SK-N-SH (cell line): ENCODE results near the gene CMC1. TPM values are rescaled to one million over a fixed set of nuclear protein-coding genes. Genes with fewer than 3 reads are reported as not detected.

Experiments used
- CTCF ChIA-PET: fragments of 300-600, 350-600 bp; formaldehyde crosslinking; extraction: SDS; loops from one replicate; lab custom pipeline; 2021; lab: Yijun Ruan, JAX
- POLR2A ChIA-PET: fragments of 350-600 bp; sonication (Branson Sonifier 250); formaldehyde crosslinking; extraction: SDS; loops from one replicate; lab custom pipeline; 2020; ENCODE audit warnings: antibody characterized with exemption, inconsistent platforms; lab: Yijun Ruan, JAX
- DNase-seq: peaks from one replicate; pipeline ENCODE4 v3.0.0; 2012
- H2AFZ ChIP-seq: fragments of 200-600 bp; sonication (generic); 2 replicates; pipeline ENCODE4 v1.8.1; 2016; ENCODE audit warnings: antibody characterized with exemption, mild to moderate bottlenecking, low read depth
- H3F3A ChIP-seq: fragments of 200-600 bp; sonication (generic); replicated peaks from 2 replicates; pipeline ENCODE3; 2016; ENCODE audit warnings: antibody characterized with exemption, mild to moderate bottlenecking; ENCODE audit not compliant: insufficient read depth
- H3K27ac ChIP-seq, 2 experiments: fragments of 200-500 bp in 1 of 2; fragments of 200-600 bp in 1 of 2; sonication (Bioruptor generic) in 1 of 2; sonication (generic), shearing (Covaris generic) in 1 of 2; 2 replicates each; pipeline versions ENCODE4 v1.5.1 to v1.6.1; 2014 to 2016; ENCODE audit warnings: low read depth in 2 of 2, inconsistent platforms in 1 of 2, low read length in 1 of 2, mild to moderate bottlenecking in 1 of 2, mixed read lengths in 1 of 2
- H3K27me3 ChIP-seq: fragments of 200-600 bp; sonication (generic), shearing (Covaris generic); 2 replicates; pipeline ENCODE4 v1.6.1; 2016; ENCODE audit warnings: mixed run types; ENCODE audit not compliant: insufficient read depth
- H3K36me3 ChIP-seq, 2 experiments: fragments of 200-500 bp in 1 of 2; fragments of 200-600 bp in 1 of 2; sonication (Bioruptor generic) in 1 of 2; sonication (generic) in 1 of 2; replicated peaks in 1 of 2; 2 replicates each; pipeline versions ENCODE3 to v1.5.1; 2014 to 2016; ENCODE audit warnings: low read length in 1 of 2, mild to moderate bottlenecking in 1 of 2; ENCODE audit not compliant: insufficient read depth in 2 of 2, control insufficient read depth in 1 of 2
- H3K4me1 ChIP-seq, 2 experiments: fragments of 200-500 bp in 1 of 2; fragments of 200-600 bp in 1 of 2; sonication (Bioruptor generic) in 1 of 2; sonication (generic), shearing (Covaris generic) in 1 of 2; 2 replicates each; pipeline versions ENCODE4 v1.5.1 to v1.6.1; 2014 to 2016; ENCODE audit warnings: low read depth in 1 of 2, low read length in 1 of 2, mixed run types in 1 of 2; ENCODE audit not compliant: insufficient read depth in 2 of 2, control insufficient read depth in 1 of 2
- H3K4me2 ChIP-seq: fragments of 200-600 bp; sonication (generic), shearing (Covaris generic); 2 replicates; pipeline ENCODE4 v1.6.1; 2017; ENCODE audit warnings: mixed run types
- H3K4me3 ChIP-seq, 2 experiments: fragments of 200-500 bp in 1 of 2; fragments of 200-600 bp in 1 of 2; sonication (Bioruptor generic) in 1 of 2; sonication (generic), shearing (Covaris generic) in 1 of 2; 2 replicates each; pipeline versions ENCODE4 v1.5.1 to v1.8.1; 2014 to 2016; ENCODE audit warnings: low read depth in 2 of 2, inconsistent platforms in 1 of 2, low read length in 1 of 2, mild to moderate bottlenecking in 1 of 2, mixed read lengths in 1 of 2, moderate library complexity in 1 of 2
- H3K79me2 ChIP-seq: fragments of 200-600 bp; sonication (generic); 2 replicates; pipeline ENCODE4 v1.8.1; 2017; ENCODE audit warnings: mild to moderate bottlenecking; ENCODE audit not compliant: insufficient read depth
- H3K9ac ChIP-seq: fragments of 200-600 bp; sonication (generic); 2 replicates; pipeline ENCODE4 v1.6.1; 2017; ENCODE audit warnings: mixed run types
- H3K9me2 ChIP-seq: fragments of 200-600 bp; sonication (generic); 2 replicates; pipeline ENCODE4 v1.6.1; 2017; ENCODE audit warnings: mixed run types
- H3K9me3 ChIP-seq: fragments of 200-600 bp; sonication (generic); 2 replicates; pipeline ENCODE4 v1.6.1; 2017; ENCODE audit warnings: mixed run types, mild to moderate bottlenecking, moderate library complexity
- H4K20me1 ChIP-seq: fragments of 200-600 bp; sonication (generic); 2 replicates; pipeline ENCODE4 v1.6.1; 2017; ENCODE audit warnings: mild to moderate bottlenecking, mixed run types; ENCODE audit not compliant: insufficient read depth
- CHD2 ChIP-seq: fragments of 150-350 bp; IDR thresholded peaks from 2 replicates; pipeline ENCODE4 v1.6.1; 2018; ENCODE audit warnings: low read length; ENCODE audit not compliant: partially characterized antibody
- FOXJ3 ChIP-seq: sonication (generic); formaldehyde crosslinking; IDR thresholded peaks from 2 replicates; pipeline ENCODE4 v1.5.1; 2020; ENCODE audit warnings: mild to moderate bottlenecking, missing genetic modification reagents
- GABPA ChIP-seq: IDR thresholded peaks from 2 replicates; pipeline ENCODE4 v1.4.0; 2012; ENCODE audit warnings: low read depth, mild to moderate bottlenecking
- MXI1 ChIP-seq: IDR thresholded peaks from 2 replicates; pipeline ENCODE4 v1.6.1; 2012; ENCODE audit warnings: mild to moderate bottlenecking, low read depth, low read length, improper control_type of control experiment
- NRF1 ChIP-seq: IDR thresholded peaks from 2 replicates; pipeline ENCODE4 v1.6.1; 2012; ENCODE audit warnings: low read depth, mild to moderate bottlenecking, low read length
- RCOR1 ChIP-seq: fragments of 150-350 bp; IDR thresholded peaks from 2 replicates; pipeline ENCODE4 v1.6.1; 2017; ENCODE audit warnings: antibody characterized with exemption, low read length
- RXRA ChIP-seq: IDR thresholded peaks from 2 replicates; pipeline ENCODE4 v1.4.0; 2012; ENCODE audit warnings: low read depth, mild to moderate bottlenecking, borderline replicate concordance
- SMC3 ChIP-seq: IDR thresholded peaks from 2 replicates; pipeline ENCODE4 v1.6.1; 2012; ENCODE audit warnings: low read depth, low read length, improper control_type of control experiment
- WGBS: methylation state at CpG from one replicate; pipeline ENCODE4 v1.1.6; 2017; ENCODE audit warnings: low lambda C conversion rate; 5-methylcytosine and 5-hydroxymethylcytosine counted together
- polyA plus RNA-seq, 3 experiments: library from polyadenylated mRNA; depleted of rRNA; stranded (reverse); fragments of >200 nt; gene quantifications; 2 replicates each; pipeline ENCODE4 v1.2.3, GENCODE V29; 2012
- TF ChIP-seq, protein P1 (sequence below): IDR thresholded peaks from 2 replicates; pipeline ENCODE4 v1.6.1; 2012; ENCODE audit warnings: mild to moderate bottlenecking, low read depth, low read length, moderate library complexity
- TF ChIP-seq, protein P2 (sequence below): fragments of 150-350 bp; IDR thresholded peaks from 2 replicates; pipeline ENCODE4 v1.6.1; 2016; ENCODE audit warnings: mild to moderate bottlenecking, low read depth, low read length
- TF ChIP-seq, protein P3 (sequence below): fragments of 150-350 bp; IDR thresholded peaks from 2 replicates; pipeline ENCODE4 v1.6.1; 2017; ENCODE audit warnings: antibody characterized with exemption, low read length, low read depth, borderline replicate concordance
- TF ChIP-seq, protein P4 (sequence below): IDR thresholded peaks from 2 replicates; pipeline ENCODE4 v1.4.0; 2012; ENCODE audit warnings: low read depth, borderline replicate concordance

CMC1 gene
- polyA plus RNA-seq, 1 of the 3 experiments (the other 2 are of a cell fraction), result 24.1 TPM

DNA sequence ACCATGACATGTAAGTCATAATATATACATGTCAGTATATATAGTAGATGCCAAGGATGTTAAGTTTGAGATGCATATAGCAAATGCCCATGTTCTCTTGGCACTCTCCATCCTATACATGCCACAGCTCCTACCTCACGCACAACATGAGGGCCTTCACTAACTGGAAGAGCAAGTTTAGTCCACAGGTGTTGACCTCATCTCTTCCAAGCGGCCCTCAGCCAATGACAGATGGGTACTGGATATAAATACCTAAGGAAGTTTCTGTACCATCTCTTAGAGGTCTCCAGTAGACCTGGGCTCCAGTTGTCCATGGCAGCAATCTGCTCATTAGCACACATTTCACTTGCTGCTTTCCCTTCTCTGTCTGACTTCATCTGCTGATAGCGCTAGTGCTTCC is 43.3 kb upstream of the CMC1 start:
- H3K27ac ChIP-seq, result no peak overlapping the region

More for the DNA sequence above, 43.3 kb upstream of the CMC1 start:
- Histone ChIP-seq H3K9me2 (no peaks in the 10 kb centered on the region), H4K20me1 (no peaks in the 10 kb centered on the region), H3K9me3 (no peaks in the 10 kb centered on the region), H3F3A (no peaks in the 10 kb centered on the region), H3K79me2 (no peaks in the 10 kb centered on the region), H3K4me2 (no peak overlapping the region), H3K4me3 (no peak overlapping the region), H3K36me3 (no peaks in the 10 kb centered on the region), H2AFZ (no peak overlapping the region), H3K9ac (no peak overlapping the region), H3K4me1 (no peaks in the 10 kb centered on the region), H3K27me3 (no peaks in the 10 kb centered on the region)
- no peak for TF ChIP-seq NRF1
- no peak for TF ChIP-seq CHD2
- no peak for TF ChIP-seq SMC3
- no peak for TF ChIP-seq MXI1
- no peak for TF ChIP-seq FOXJ3
- TF ChIP-seq, protein P1, sequence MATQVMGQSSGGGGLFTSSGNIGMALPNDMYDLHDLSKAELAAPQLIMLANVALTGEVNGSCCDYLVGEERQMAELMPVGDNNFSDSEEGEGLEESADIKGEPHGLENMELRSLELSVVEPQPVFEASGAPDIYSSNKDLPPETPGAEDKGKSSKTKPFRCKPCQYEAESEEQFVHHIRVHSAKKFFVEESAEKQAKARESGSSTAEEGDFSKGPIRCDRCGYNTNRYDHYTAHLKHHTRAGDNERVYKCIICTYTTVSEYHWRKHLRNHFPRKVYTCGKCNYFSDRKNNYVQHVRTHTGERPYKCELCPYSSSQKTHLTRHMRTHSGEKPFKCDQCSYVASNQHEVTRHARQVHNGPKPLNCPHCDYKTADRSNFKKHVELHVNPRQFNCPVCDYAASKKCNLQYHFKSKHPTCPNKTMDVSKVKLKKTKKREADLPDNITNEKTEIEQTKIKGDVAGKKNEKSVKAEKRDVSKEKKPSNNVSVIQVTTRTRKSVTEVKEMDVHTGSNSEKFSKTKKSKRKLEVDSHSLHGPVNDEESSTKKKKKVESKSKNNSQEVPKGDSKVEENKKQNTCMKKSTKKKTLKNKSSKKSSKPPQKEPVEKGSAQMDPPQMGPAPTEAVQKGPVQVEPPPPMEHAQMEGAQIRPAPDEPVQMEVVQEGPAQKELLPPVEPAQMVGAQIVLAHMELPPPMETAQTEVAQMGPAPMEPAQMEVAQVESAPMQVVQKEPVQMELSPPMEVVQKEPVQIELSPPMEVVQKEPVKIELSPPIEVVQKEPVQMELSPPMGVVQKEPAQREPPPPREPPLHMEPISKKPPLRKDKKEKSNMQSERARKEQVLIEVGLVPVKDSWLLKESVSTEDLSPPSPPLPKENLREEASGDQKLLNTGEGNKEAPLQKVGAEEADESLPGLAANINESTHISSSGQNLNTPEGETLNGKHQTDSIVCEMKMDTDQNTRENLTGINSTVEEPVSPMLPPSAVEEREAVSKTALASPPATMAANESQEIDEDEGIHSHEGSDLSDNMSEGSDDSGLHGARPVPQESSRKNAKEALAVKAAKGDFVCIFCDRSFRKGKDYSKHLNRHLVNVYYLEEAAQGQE, result no peak
- TF ChIP-seq, protein P2, sequence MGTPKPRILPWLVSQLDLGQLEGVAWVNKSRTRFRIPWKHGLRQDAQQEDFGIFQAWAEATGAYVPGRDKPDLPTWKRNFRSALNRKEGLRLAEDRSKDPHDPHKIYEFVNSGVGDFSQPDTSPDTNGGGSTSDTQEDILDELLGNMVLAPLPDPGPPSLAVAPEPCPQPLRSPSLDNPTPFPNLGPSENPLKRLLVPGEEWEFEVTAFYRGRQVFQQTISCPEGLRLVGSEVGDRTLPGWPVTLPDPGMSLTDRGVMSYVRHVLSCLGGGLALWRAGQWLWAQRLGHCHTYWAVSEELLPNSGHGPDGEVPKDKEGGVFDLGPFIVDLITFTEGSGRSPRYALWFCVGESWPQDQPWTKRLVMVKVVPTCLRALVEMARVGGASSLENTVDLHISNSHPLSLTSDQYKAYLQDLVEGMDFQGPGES, result no peak
- TF ChIP-seq GABPA, result no peak
- TF ChIP-seq, protein P3, sequence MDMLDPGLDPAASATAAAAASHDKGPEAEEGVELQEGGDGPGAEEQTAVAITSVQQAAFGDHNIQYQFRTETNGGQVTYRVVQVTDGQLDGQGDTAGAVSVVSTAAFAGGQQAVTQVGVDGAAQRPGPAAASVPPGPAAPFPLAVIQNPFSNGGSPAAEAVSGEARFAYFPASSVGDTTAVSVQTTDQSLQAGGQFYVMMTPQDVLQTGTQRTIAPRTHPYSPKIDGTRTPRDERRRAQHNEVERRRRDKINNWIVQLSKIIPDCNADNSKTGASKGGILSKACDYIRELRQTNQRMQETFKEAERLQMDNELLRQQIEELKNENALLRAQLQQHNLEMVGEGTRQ, result no peak
- no peak for TF ChIP-seq RXRA
- TF ChIP-seq, protein P4, sequence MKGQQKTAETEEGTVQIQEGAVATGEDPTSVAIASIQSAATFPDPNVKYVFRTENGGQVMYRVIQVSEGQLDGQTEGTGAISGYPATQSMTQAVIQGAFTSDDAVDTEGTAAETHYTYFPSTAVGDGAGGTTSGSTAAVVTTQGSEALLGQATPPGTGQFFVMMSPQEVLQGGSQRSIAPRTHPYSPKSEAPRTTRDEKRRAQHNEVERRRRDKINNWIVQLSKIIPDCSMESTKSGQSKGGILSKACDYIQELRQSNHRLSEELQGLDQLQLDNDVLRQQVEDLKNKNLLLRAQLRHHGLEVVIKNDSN, result no peak
- no peak for TF ChIP-seq RCOR1
- ChIA-PET CTCF (no interaction called here), POLR2A (no interaction called here)
- no peak for DNase-seq
- 34% methylated on average over 3 of the region's 3 CpGs for WGBS
